Left colon (tissue), 2 donors: ENCODE data around the gene ZDHHC17. TPM values are rescaled to one million over a fixed set of nuclear protein-coding genes. Genes with fewer than 3 reads are reported as not detected.

Source experiments
- ATAC-seq: fragments of 200-7000 bp; cut with Tn5 transposase; one replicate; pipeline ENCODE4 v1.9.1; 2020; ENCODE audit warnings: mild to moderate bottlenecking, moderate library complexity
- DNase-seq, 2 donors: peaks; one replicate each; pipeline ENCODE4 v3.0.0-alpha.2; 2020
- intact Hi-C, 2 donors: fragments of 100-400 bp; cut with DNase I in 1 of 2; cut with micrococcal nuclease in 1 of 2; formaldehyde crosslinking; loops; one replicate each; pipeline versions ENCODE4 v1.11.2 to v1.14.0; 2022; cut with DNase I, micrococcal nuclease
- total RNA-seq, 2 donors: library from RNA; stranded (reverse); fragmentation: NEBNext Ultra II Directional; extraction: Animal tissue kit (Norgen Biotek cat#: 25700); gene quantifications; one replicate each; pipeline ENCODE4 v1.2.1, GENCODE V29; 2021
- donor health status: DM: no; HTN: no; CAD: no.
- donor health status: DM: yes; HTN: yes; CAD: no.

The ZDHHC17 gene
- total RNA-seq, 2 donors from 2014 or later: 14.5 to 17.1 TPM

GRCh38 chr12:76891609-76892008 lies 127.7 kb downstream of the ZDHHC17 start:
- intact Hi-C loops: no loop called here
- ATAC-seq (no peak), DNase-seq (no peak)

GRCh38 chr12:76895796-76896195 lies 131.9 kb downstream of the ZDHHC17 start:
- ATAC-seq (no peak), DNase-seq (no peak)
- intact Hi-C loops: no loop called here

- intact Hi-C loops: no loop called here
- ATAC-seq: no peak
- no peak for DNase-seq
Measured at GRCh38 chr12:76896274-76896673, 132.4 kb downstream of the ZDHHC17 start.

DNA sequence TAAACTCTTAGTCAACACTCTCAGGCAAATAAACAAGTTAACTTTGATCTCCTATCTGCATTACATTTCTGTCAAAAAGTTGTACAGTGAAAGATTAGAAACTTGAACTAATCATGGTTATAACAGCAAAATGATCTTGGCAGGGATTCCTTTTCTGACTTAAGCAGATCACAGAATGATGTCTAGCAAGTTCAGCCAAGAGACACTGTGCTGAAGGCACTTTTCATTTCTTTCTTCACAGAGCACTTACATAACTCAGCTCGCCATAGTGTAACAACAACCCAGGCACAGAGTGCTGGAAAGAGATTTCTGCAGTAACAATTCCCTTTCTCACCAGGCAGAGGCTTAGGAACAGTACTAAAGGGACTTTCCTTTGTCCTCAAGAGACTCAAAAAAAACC lies 134.5 kb downstream of the ZDHHC17 start:
- DNase-seq (no peak), ATAC-seq (no peak)
- intact Hi-C loops: no loop called here

DNA sequence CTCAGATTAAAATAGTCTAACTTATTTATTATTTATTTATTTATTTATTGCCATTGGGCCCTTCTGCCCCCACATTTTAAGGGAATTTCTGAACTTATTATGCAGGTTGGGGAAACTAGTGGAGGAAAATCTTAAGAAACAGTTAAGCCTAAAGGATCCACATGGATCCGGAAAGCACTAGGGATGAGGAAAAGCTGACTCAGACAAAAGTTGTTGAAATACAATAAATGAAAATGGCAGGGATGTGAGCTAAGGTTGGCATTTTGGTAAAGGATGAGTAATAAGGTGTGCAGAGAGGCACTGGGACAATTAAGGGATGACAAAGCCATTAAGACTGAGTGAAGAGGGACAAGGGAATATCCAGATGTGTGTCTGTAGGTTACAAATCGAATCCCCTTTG lies 135.6 kb downstream of the ZDHHC17 start:
- DNase-seq: no peak
- intact Hi-C loops: no loop called here
- ATAC-seq: no peak

GRCh38 chr12:76901628-76902380 lies 137.9 kb downstream of the ZDHHC17 start:
- DNase-seq (no peak), ATAC-seq (no peak)
- intact Hi-C loops: no loop called here

Other genes starting within 250 kb of the ZDHHC17 start
- 10 to 100 TPM; 21.8 to 33.3 TPM for gene OSBPL8, start 204.3 kb upstream of the ZDHHC17 start, total RNA-seq
- 1 to 10 TPM; 5.7 to 7.8 TPM for gene CSRP2, start 114.9 kb downstream of the ZDHHC17 start, total RNA-seq